Activated naive CD4-positive, alpha-beta T cell treated with anti-CD3 and anti-CD28 coated beads, Interleukin-2, amount 50 U/mL, for 72 hours (primary cell): ENCODE measurements around the gene IFT122. TPM values are rescaled to one million over a fixed set of nuclear protein-coding genes. Genes with fewer than 3 reads are reported as not detected.
A peak's percentile ranks its signal among the peaks of the same experiment; 100 is the strongest.

Source experiments
- ATAC-seq, 2 donors: fragments of 150-1000 bp; cut with Tn5 transposase; 2 replicates each; pipeline ENCODE4 v1.10.0; 2021; ENCODE audit warnings: mild to moderate bottlenecking in 2 of 2, moderate library complexity in 2 of 2
- DNase-seq, 2 donors: peaks; one replicate each; pipeline ENCODE4 v3.0.0; 2021 to 2022; ENCODE audit warnings: low spot score in 2 of 2
- H3K27ac Mint-ChIP-seq, 2 donors: one replicate each; pipeline ENCODE4 v1.8.0; 2022; ENCODE audit warnings: mild to moderate bottlenecking in 2 of 2, mixed read lengths in 2 of 2
- H3K36me3 Mint-ChIP-seq, 2 donors: one replicate each; pipeline ENCODE4 v1.8.0; 2022; ENCODE audit warnings: mixed read lengths in 2 of 2
- H3K9me3 Mint-ChIP-seq, 2 donors: one replicate each; pipeline ENCODE4 v1.8.0; 2022; ENCODE audit warnings: mixed read lengths in 2 of 2
- total RNA-seq, 2 donors: library from RNA; stranded (reverse); gene quantifications; one replicate each; pipeline ENCODE4 v1.2.3, GENCODE V29; 2022

IFT122 gene
- total RNA-seq, 2 donors from 2014 or later, result 29.5 to 39.8 TPM

DNA sequence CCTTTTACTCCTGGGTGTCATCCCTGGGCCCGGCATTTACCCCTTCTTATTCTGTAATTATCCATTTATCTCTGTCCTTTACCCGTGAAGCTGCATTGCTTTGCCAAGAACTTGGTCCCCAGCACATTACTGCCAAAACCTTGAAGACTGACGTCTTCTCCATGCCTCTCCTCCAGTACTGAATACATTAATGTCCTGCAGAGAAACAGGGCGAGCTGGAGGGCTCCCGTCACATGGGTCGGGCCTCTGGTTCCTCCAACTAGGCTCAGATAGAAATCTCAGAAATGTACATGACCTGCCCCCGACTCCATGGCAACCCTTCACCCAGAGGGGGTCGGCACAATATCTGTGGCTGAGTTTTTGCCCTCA is 12.0 kb upstream of the IFT122 start:
- DNase-seq (no peak), ATAC-seq (no peak)
- Mint-ChIP-seq H3K36me3 (peaks cover 6 to 23% of the 10 kb centered on the region in 2 donors), H3K9me3 (peaks cover 0 to 8% of the 10 kb centered on the region in 2 donors), H3K27ac (peak overlapping the region; percentile 17 to 71)

DNA sequence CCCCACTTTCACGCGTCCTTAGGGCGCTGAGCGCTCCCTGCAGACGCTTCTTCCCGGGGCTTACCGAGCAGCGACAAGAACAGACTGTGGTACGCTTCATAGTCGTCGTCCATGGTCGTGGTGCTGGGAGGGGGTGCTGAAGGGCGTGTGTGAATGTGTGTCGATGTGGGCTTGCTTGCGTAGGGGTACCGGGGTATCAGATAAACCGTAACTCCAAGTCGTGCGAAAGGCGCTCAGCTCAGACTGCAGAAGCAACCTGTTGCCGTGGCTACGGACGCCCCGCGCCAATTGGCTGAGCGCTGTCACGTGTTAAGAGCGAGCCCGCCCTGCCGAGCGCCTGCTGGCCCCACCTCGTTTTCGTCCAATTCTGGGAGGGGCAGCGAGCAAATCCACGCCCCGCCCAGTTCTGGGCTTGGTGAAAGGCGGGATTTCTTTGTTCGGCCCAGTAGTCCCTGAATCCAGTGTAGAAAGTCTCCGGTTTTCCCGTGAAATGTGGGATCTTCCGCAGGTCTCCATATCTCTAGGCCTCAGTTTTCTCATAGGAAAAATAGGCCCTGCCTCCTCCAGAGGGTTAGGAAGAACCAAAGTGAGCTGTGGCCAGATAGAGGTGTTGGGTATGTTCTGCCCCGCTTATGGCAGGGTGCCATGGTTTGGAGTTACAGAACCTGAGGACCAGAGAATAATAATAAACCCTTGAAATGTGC is 11.5 kb upstream of the IFT122 start, which contains the start of gene EFCAB12:
Gene EFCAB12 (minus strand): TSS at position 261 of the 704 bp plus-strand sequence. CDS start 148 bp downstream, at position 113.
- H3K27ac Mint-ChIP-seq, result peak within 1 kb of the TSS; percentile 58 to 71
- H3K9me3 Mint-ChIP-seq, result peaks cover 0 to 8% of the 10 kb centered on the region in 2 donors
- DNase-seq, result peak; percentile 84 to 92
- peaks cover 6 to 29% of the 10 kb centered on the region in 2 donors for H3K36me3 Mint-ChIP-seq
- peak; percentile 81 to 84 for ATAC-seq

DNA sequence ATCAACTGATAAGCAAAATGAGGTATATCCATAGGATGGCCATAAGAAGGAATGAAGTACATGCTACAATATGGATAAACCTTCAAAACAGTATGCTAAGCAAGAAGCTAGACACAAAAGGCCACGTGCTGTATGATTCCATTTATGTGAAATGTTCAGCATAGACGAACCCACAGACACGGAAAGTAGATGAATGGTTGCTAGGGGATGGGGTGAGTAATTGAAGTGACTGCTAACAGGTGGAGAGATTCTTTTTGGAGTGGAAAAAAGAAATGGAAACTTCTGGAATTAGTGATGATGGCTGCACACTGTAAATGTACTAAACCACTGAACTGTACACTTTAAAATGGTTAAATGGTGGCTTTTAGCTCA is 11.0 kb upstream of the IFT122 start:
- peaks cover 6 to 26% of the 10 kb centered on the region in 2 donors for H3K36me3 Mint-ChIP-seq
- peaks cover 0 to 5% of the 10 kb centered on the region in 2 donors for H3K9me3 Mint-ChIP-seq
- peak in 1 of 2 donors; percentile 22 for DNase-seq
- ATAC-seq, result peak; percentile 25 to 35
- peak overlapping the region; percentile 58 to 71 for H3K27ac Mint-ChIP-seq

DNA sequence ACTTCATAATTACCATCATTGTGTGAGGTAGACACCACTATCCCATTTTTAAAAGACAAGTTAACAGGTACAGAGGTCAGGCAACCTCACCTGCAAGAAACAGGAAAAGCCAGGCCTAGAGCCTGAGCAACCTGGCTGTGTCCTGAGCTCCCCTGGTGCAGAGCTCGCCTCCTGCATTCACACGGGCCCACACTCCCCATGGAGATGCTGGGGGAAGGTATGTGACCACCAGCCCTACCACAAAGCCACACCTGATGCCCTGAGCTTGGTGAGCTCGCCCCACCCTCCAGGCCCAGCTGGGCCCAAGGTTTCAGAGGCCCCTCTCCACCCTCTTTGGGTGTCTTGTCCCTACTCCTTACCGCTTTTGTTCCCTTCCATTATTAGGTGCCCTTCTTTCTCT is 10.4 kb upstream of the IFT122 start:
- no peak for ATAC-seq
- DNase-seq, result no peak
- Mint-ChIP-seq H3K27ac (peak overlapping the region; percentile 59 to 71), H3K9me3 (no peaks in the 10 kb centered on the region), H3K36me3 (peaks cover 6 to 22% of the 10 kb centered on the region in 2 donors)

DNA sequence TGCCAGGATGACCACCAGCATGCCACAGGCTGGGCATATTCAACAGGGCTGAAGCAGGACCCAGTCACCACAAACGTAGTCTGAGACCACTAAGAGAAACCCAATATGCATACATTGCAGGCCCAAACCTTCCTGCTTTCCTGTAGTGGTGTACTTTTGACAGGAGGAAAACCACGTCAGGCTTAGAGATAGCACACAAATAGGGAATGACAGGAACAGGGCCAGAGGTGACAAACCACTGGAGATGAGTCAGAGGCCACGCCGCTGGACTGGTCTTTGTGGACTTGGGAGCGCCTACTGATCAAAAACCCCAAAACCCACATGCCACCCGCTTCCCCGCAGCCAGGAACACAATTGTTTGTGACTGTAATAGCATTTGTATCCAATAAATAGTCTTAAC is 8.0 kb upstream of the IFT122 start:
- ATAC-seq (peak in 1 of 2 donors; percentile 36), DNase-seq (no peak)
- Mint-ChIP-seq H3K36me3 (peaks cover 13 to 42% of the 10 kb centered on the region in 2 donors), H3K9me3 (no peaks in the 10 kb centered on the region), H3K27ac (peak overlapping the region in 1 of 2 donors; percentile 50)

DNA sequence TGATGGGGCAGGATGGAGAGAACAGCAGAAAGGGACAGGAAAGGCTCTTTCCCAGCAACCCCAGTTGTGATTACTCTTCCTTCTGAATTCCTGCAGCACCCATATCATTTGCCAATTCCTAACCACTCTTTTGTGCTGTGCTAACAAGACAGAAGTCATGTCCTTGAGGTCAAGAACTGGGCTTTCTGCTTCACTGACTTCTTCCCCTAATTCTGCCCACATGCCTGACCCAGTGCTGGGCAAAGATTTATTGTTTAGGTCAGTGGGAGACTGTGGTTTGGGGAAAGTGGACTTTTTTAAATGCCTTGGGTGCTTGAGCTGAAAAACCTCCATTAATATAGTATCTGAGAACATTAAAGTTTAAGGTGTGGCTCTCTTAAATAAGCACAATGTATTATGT is 7.4 kb upstream of the IFT122 start:
- no peak for ATAC-seq
- Mint-ChIP-seq H3K36me3 (peaks cover 16 to 46% of the 10 kb centered on the region in 2 donors), H3K27ac (no peak overlapping the region), H3K9me3 (no peaks in the 10 kb centered on the region)
- DNase-seq, result no peak

DNA sequence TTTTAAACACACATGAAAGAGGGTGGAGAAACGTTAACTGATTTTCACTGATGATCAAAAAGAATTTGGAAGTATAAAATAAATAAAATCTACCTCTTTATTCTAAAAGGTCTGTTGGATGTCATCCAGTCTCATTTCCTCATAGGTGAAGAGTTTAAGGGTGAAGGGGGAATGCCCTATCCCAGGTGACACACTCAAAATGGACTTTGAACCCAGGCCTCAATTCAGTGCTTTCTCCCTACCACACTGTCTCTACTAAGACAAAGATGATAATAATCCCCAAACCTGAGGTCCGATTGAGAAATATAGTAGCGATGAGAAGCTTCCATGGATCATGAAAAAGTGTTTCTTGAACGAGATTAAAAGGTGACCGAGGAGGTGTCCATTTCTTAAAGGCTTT is 6.5 kb upstream of the IFT122 start:
- DNase-seq (no peak), ATAC-seq (no peak)
- Mint-ChIP-seq H3K36me3 (peaks cover 25 to 55% of the 10 kb centered on the region in 2 donors), H3K9me3 (no peaks in the 10 kb centered on the region), H3K27ac (no peak overlapping the region)

DNA sequence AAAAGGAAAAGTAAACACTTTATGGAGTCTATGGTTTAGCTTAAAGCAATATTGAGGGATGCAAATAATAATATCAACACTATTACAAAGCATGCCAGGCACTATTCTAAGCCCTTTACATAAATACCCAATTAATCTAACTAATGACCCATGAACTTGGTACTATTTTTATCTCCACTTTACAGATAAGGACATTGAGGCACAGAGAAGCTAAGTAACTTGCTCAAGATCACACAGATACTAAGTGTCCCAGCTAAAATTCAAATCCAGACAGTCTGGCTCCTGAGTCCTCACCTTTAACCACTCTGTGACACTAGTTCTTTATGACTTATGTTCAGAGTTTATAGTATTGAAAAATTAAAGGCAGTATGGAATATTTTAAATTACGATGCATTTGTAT is 5.9 kb upstream of the IFT122 start:
- ATAC-seq, result no peak
- Mint-ChIP-seq H3K9me3 (no peaks in the 10 kb centered on the region), H3K27ac (no peak overlapping the region), H3K36me3 (peaks cover 25 to 56% of the 10 kb centered on the region in 2 donors)
- no peak for DNase-seq

DNA sequence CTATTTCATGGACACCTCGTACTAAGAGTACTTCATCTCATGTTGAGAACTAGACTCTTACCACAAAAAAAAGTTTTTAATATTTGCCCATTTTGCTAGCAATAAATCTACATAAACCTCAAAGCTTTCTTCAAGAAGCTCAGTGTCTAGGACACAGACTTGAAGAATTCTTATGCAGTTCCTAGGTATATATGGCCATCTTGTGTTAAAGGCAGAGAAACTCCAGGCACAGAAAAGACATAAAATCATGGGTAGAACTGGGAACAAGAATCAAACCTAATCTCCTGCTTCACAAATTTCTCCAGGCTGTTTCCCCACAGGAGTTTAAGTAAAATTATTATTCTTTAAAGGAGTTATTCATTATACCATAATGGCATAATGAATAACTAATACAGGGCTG is 4.7 kb upstream of the IFT122 start:
- Mint-ChIP-seq H3K36me3 (peaks cover 36 to 61% of the 10 kb centered on the region in 2 donors), H3K9me3 (no peaks in the 10 kb centered on the region), H3K27ac (peak overlapping the region; percentile 55 to 76)
- DNase-seq (no peak), ATAC-seq (no peak)

DNA sequence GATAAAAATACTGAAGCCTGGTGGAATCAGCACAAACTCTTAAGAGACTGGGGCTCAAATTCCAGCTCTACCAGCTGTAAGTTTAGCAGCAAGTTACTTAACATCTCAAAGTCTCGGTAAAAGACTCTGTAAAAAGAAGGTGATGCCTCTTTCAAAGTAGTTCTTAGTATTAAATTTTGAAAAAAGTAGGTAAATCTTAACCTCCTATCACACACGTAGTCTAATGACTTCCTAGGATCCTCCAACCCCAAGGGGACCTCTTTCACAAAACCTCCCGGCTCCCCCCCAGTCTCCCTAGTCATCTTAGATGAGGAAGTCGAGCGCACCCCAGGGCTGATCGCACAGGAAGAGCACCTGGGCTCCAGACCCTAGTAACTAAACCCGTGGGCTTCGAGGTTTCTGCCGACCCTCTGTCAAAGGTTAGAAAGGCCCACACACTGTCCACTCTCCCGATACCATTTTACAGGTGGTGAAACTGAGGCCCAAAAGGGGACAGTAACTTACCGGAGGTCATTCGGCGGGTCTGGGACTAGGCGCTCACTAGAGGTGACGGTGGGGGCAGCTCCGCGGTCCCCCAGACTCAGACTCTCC is 703 bp upstream of the IFT122 start:
- H3K36me3 Mint-ChIP-seq, result peaks cover 30 to 39% of the 10 kb centered on the region in 2 donors
- H3K9me3 Mint-ChIP-seq, result no peaks in the 10 kb centered on the region
- ATAC-seq (peak in 1 of 2 donors; percentile 17), DNase-seq (peak in 1 of 2 donors; percentile 41)
- H3K27ac Mint-ChIP-seq, result peak overlapping the region; percentile 95 to 96

DNA sequence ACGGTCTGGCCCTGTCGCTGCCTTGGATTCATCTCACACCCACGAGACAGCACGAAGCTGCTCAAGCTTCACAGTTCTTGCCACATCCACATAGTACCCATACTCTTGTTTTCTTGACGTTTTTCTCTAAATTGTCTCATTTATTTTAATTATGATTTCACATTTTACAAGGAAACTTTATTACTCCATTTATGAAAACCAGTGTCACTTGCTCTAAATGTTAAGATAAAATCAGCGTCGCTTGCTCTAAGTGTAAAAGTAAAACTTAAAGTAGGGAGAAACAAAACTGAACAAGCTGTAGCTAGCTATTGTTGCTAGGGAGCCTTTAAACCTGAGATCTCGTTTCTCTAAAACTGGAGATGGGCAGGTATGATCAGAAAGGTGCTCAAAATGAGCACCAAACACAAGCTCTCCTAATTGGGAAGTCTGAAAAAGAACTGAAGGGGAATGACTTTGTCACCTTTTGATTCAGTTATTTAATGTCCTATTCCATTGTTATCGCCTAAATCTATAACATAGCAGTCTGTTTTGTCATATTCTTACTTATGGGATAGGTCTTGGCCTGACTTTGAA is 680 bp downstream of the IFT122 start:
- H3K36me3 Mint-ChIP-seq, result peaks cover 30 to 32% of the 10 kb centered on the region in 2 donors
- ATAC-seq (no peak), DNase-seq (no peak)
- no peaks in the 10 kb centered on the region for H3K9me3 Mint-ChIP-seq
- peak overlapping the region; percentile 95 to 96 for H3K27ac Mint-ChIP-seq

DNA sequence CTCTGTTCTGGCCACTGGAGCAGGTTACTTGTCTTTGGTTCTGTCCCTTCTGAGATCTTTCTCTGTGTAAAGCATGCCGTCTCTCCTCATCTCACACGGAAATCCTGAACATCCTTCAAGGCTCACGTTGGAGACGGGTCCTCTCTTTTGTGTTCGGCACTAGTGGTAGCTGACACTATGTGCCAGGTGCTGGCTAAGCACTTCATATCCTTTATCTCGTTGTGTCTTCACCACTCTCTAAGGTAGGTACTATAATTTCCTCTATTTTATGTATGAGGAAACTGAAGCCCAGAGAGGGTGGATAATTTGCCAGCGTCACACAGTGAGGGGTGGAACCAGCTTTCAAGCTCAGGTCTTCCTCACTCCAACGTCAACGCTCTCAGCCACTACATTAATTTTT is 1.2 kb downstream of the IFT122 start:
- Mint-ChIP-seq H3K36me3 (peaks cover 27 to 30% of the 10 kb centered on the region in 2 donors), H3K9me3 (no peaks in the 10 kb centered on the region), H3K27ac (peak overlapping the region; percentile 95 to 96)
- DNase-seq, result no peak
- ATAC-seq, result no peak

DNA sequence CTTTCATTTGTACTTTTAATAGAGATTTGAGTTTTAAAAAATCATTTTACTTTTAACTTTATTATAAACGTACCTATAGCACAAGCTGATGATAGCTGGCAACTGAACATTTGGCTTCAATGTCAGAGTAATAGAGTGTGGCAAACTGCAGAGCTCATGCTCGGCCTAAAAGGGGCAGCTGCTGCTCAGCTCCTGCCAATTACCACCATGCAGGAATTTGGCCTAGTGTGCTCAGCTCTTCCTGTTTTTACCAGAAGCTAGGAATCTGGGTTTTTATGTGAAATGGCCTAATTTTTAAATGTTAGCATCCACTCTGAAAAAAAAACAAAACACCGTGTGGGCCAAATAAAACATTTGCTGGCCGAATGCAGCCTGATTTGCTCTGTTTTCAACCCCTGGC is 1.8 kb downstream of the IFT122 start:
- DNase-seq (no peak), ATAC-seq (no peak)
- H3K36me3 Mint-ChIP-seq, result peaks cover 22 to 26% of the 10 kb centered on the region in 2 donors
- peak overlapping the region; percentile 95 to 96 for H3K27ac Mint-ChIP-seq
- H3K9me3 Mint-ChIP-seq, result no peaks in the 10 kb centered on the region

DNA sequence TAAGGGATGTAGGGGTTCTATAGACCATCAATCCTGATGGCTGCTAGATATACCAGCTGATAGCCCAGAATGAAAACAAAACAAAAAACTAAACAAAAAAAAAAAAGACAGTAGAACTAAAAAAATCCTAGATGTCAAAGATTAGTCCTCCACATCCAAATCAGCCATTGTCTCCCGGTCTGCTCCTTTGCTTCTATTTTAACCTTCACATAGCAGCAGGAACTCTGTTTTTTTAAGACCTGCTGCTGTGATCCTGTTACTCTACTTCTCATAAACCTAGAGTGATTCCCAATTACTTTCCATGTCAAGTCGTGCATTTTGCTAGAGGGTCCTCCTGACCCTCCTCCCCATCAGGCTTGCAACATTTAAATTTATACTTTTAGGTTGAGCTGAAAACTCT is 2.5 kb downstream of the IFT122 start:
- Mint-ChIP-seq H3K27ac (peak overlapping the region in 1 of 2 donors; percentile 95), H3K9me3 (no peaks in the 10 kb centered on the region), H3K36me3 (peaks cover 17 to 22% of the 10 kb centered on the region in 2 donors)
- ATAC-seq (no peak), DNase-seq (no peak)

DNA sequence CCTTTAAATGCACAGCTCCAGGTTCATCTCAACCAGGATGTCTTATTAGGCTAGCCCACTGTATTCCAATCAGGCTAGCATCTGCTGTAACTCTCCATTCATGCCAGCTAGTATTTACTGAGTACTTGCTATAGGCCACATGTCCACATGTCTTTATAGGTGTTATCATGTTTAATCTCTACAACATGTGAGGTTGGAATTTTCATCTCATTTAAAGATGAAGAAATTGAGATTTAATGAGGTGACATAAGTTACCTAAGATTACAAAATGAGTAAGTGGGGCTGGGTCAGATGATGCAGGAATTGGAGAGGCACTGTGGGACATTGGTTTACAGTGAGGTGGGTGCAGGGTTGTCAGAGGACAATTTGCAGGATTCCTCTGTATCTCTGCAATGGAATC is 2.9 kb downstream of the IFT122 start:
- Mint-ChIP-seq H3K27ac (peak overlapping the region in 1 of 2 donors; percentile 95), H3K9me3 (no peaks in the 10 kb centered on the region), H3K36me3 (peaks cover 13 to 18% of the 10 kb centered on the region in 2 donors)
- no peak for DNase-seq
- ATAC-seq, result no peak

DNA sequence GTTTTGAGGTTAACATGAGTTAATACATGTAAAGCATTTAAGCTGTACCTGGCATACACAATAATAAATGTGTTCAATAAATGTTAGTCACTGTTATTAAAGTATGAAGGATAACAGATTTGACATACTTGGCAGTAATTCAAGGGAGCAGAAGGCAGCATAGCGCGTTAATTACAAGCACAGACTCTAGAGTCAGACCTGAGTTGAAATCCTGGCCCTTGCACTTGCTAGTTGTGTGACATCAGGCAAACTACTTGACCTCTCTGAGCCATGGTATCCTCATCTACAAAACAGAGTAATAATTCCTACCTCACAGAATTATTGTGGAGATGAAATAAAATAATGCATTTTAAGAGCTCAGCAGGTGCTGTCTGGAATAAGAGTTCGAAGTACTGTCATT is 5.4 kb downstream of the IFT122 start:
- H3K27ac Mint-ChIP-seq, result no peak overlapping the region
- ATAC-seq, result no peak
- no peak for DNase-seq
- no peaks in the 10 kb centered on the region for H3K9me3 Mint-ChIP-seq
- H3K36me3 Mint-ChIP-seq, result no peaks in the 10 kb centered on the region

DNA sequence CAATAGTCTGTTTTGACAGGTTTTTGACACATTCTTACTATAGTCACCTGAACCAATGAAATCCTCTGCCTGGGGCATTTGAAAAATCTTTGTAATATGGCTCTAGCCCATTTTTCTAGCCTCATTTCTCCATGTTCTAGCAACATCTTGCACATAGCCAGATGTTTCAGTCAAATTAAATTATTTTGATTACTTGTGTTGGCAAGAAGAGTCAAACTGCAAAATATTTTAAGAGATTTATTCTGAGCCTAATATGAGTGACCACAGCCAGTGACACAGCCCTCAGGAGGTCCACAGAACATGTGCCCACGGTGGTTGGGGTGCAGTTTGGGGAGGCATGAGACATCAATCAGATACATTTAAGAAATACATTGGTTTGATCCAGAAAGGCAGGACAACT is 6.9 kb downstream of the IFT122 start:
- no peak for DNase-seq
- Mint-ChIP-seq H3K27ac (no peak overlapping the region), H3K9me3 (no peaks in the 10 kb centered on the region), H3K36me3 (no peaks in the 10 kb centered on the region)
- no peak for ATAC-seq
